Esophagus squamous epithelium (tissue), 4 donors: ENCODE measurements around the gene TMEM131L.

Experiments used
- CTCF ChIP-seq, 6 experiments: fragments of 450-650 bp in 4 of 6; fragments of 200-600 bp in 2 of 6; sonication (generic) in 2 of 6; IDR thresholded peaks; one replicate each; pipeline ENCODE4 v1.5.1; 2016 to 2019; ENCODE audit warnings: antibody characterized with exemption in 6 of 6, mild to moderate bottlenecking in 4 of 6, moderate library complexity in 4 of 6
- POLR2A ChIP-seq, 4 donors: fragments of 450-650 bp; IDR thresholded peaks; one replicate each; pipeline ENCODE4 v1.6.1; 2017; ENCODE audit warnings: antibody characterized with exemption in 4 of 4, mild to moderate bottlenecking in 4 of 4, moderate library complexity in 3 of 4

- TF ChIP-seq POLR2A (IDR thresholded peaks at IDR 0.05) (no peak), CTCF (IDR thresholded peaks at IDR 0.05) (no peak)
These were observed 94.7 kb downstream of the TMEM131L start for GRCh38 chr4:153560908-153561307.
